Neural cell (in vitro differentiated cells): ENCODE data around the gene CCNK.

ENCODE experiments used
- EP300 ChIP-seq: fragments of 450-650 bp; conservative IDR thresholded peaks from 2 replicates; pipeline ENCODE4 v1.6.1; 2014; ENCODE audit warnings: antibody characterized with exemption, mild to moderate bottlenecking, moderate library complexity; ENCODE audit not compliant: poor library complexity, severe bottlenecking
- EZH2 ChIP-seq: fragments of 200-600, 300-800 bp; shearing (Covaris generic), sonication (generic); IDR thresholded peaks from 2 replicates; pipeline ENCODE4 v1.6.1; 2014; ENCODE audit warnings: antibody characterized with exemption, low read length, borderline replicate concordance, mild to moderate bottlenecking; ENCODE audit not compliant: insufficient read depth, poor library complexity, severe bottlenecking
- MXI1 ChIP-seq: fragments of 450-650 bp; conservative IDR thresholded peaks from 2 replicates; pipeline ENCODE4 v1.6.1; 2014; ENCODE audit warnings: antibody characterized with exemption, mild to moderate bottlenecking; ENCODE audit not compliant: poor library complexity, severe bottlenecking
- POLR2AphosphoS5 ChIP-seq: IDR thresholded peaks from 2 replicates; pipeline ENCODE4 v1.6.1; 2012
- RAD21 ChIP-seq: fragments of 450-650 bp; conservative IDR thresholded peaks from 2 replicates; pipeline ENCODE4 v1.6.1; 2014; ENCODE audit warnings: antibody characterized with exemption, mild to moderate bottlenecking, moderate library complexity
- REST ChIP-seq: IDR thresholded peaks from 2 replicates; pipeline ENCODE4 v1.6.1; 2012; ENCODE audit warnings: borderline replicate concordance
- SMC3 ChIP-seq: fragments of 450-650 bp; conservative IDR thresholded peaks from 2 replicates; pipeline ENCODE4 v1.6.1; 2014; ENCODE audit warnings: antibody characterized with exemption, mild to moderate bottlenecking, moderate library complexity; ENCODE audit not compliant: poor library complexity
- TAF1 ChIP-seq: IDR thresholded peaks from 2 replicates; pipeline ENCODE4 v1.6.1; 2012; ENCODE audit warnings: low read depth
- TF ChIP-seq, protein P1 (sequence below): fragments of 450-650 bp; IDR thresholded peaks from 2 replicates; pipeline ENCODE4 v1.5.1; 2014; ENCODE audit warnings: antibody characterized with exemption, mild to moderate bottlenecking, moderate library complexity; ENCODE audit not compliant: poor library complexity, severe bottlenecking

DNA sequence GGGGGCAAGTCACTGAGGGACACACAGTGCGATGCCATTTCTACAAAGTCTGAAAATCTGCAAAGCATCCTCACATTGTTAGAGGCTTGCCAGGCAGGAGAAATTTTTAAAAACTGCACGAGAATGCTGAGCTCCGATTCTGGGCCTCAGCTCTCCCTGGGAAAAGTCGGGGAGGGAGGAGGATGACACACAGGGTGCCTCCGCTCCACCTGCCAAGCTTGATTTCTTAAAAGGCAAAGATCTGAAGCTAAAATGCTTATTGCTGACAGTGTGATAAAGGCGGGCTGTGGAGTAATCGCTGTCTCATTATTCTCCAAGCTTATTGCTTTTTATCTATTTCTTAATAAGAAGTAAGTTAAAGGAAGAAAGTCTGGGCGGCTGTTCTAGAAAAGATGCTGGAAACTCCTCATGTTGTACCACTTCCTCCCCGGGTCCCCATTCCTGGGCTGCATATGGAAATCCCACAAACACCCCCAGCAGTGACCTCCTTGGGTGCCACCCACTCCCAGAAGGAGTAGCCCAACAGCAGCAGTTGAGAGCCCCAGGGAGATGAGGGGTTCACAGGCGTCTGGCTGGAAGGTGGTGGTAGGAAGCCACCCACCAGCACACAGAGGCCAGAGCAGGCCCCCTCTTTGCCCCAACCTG, 67.8 kb downstream of the CCNK start:
- TF ChIP-seq, protein P1, sequence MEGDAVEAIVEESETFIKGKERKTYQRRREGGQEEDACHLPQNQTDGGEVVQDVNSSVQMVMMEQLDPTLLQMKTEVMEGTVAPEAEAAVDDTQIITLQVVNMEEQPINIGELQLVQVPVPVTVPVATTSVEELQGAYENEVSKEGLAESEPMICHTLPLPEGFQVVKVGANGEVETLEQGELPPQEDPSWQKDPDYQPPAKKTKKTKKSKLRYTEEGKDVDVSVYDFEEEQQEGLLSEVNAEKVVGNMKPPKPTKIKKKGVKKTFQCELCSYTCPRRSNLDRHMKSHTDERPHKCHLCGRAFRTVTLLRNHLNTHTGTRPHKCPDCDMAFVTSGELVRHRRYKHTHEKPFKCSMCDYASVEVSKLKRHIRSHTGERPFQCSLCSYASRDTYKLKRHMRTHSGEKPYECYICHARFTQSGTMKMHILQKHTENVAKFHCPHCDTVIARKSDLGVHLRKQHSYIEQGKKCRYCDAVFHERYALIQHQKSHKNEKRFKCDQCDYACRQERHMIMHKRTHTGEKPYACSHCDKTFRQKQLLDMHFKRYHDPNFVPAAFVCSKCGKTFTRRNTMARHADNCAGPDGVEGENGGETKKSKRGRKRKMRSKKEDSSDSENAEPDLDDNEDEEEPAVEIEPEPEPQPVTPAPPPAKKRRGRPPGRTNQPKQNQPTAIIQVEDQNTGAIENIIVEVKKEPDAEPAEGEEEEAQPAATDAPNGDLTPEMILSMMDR: no peak
- TF ChIP-seq RAD21: no peak
- TF ChIP-seq POLR2AphosphoS5: no peak
- TF ChIP-seq REST: no peak
- no peak for TF ChIP-seq EZH2
- TF ChIP-seq TAF1: no peak
- no peak for TF ChIP-seq MXI1
- TF ChIP-seq EP300: no peak
- TF ChIP-seq SMC3: no peak
